ENCODE results near the gene NRXN3. TPM values are rescaled to one million over a fixed set of nuclear protein-coding genes. Genes with fewer than 3 reads are reported as not detected.

The NRXN3 gene
- total RNA-seq, 1 experiment from 2014 or later = 1.1 TPM

- peak; percentile 39 for DNase-seq (ENCODE audit: low read depth)
Measured at GRCh38 chr14:79279645-79280597, 1109.7 kb downstream of the NRXN3 start.

- DNase-seq (ENCODE audit: low read depth) = no peak
Measured at GRCh38 chr14:79281244-79282152, 1111.3 kb downstream of the NRXN3 start.

- DNase-seq (ENCODE audit: low read depth) = no peak
Measured at GRCh38 chr14:79284621-79285020, 1114.4 kb downstream of the NRXN3 start.

DNA sequence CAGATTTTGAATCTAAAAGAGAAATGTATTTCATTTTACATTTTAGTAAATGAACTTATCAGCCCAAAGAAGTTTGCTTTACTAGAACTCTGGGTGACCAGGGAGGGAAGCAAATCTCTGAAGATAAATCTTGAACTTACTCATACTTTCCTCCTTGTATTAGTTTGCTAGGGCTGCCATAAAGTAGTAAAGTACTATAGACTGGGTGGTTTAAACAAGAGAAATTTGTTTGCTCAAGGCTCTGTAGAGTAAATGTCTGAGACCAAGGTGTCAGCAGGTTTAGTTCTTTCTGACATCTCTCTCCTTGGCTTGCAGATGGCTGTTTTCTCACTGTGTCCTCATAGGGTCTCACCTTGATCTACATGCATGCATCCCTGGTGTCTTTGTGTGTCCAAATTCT lies 1115.1 kb downstream of the NRXN3 start:
- no peak for DNase-seq (ENCODE audit: low read depth)

DNA sequence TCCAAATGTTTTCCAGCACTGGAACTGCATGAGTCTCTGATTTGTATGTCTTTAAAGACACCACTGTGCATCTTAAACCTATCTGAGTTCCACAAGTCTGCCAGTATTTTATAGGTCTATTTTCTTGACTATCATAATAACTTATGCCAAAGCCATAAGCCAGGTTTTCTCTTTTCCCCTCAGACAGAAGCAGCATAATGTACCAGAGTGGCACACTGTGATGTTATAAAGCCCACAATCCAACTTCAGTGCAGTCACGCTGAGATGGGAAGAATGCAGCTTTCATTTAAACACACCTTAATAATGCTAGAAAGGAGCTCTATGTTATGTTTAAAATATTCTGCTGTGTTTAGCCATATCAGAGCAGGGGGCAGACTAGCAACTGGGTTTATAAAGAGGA lies 1117.8 kb downstream of the NRXN3 start:
- no peak for DNase-seq (ENCODE audit: low read depth)

GRCh38 chr14:79293482-79294177 lies 1123.5 kb downstream of the NRXN3 start:
- DNase-seq (ENCODE audit: low read depth) = peak; percentile 21

DNA sequence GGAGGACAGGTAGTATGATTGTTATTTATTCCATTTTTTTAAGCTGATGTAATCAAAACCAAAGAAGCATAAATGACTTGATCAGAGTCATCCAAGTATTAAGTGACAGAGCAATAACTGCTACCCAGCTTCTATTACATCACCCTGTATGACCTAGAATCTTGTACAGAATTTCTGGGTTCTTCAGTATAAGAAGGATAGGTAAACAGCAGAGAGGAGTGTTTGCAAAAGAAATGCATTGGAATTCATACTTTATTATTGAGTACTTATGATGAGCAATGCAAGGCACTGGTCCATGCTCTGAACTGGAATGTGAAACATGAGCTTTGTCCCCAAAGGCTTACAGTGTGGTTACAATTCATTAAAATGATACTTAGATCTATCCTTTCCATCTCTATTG lies 1124.3 kb downstream of the NRXN3 start:
- DNase-seq (ENCODE audit: low read depth) = peak; percentile 51

DNA sequence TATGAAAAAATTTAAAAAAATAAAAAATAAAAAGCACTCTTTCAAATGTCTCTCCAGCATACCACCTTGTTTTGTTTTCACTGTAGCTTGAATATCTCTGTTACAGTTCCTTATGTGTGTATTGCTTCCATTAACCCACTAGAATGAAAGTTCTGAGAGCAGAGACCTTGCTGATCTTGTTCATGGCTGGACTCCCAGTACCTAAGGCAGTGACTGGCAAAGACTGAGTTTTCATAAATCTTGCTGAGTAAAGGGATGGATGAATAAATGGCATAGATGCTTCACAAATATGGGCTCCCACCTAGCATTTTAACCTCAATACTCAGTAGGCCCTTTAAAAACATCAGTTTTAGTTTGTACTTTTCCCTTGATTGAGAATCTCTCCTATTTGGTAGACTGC lies 1125.2 kb downstream of the NRXN3 start:
- no peak for DNase-seq (ENCODE audit: low read depth)

DNA sequence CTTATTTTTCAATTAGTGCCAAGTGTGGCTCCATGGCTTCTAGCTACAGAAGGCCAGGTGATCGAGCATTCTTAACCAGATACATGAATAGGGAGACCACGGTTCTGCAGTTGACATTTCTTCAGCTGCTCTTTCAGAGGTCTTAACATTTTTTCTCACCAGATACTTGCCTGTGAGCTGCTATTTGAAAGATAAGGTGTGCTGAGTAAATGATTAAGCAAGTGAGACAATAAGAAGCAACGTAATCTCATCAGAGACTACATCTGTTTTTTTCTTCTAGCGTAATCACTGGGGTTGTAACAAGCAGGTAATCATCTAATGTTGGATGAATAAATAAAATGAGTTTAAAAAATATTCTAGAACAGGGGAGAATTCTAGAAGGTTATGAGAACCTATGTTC lies 1128.2 kb downstream of the NRXN3 start:
- DNase-seq (ENCODE audit: low read depth) = no peak

DNA sequence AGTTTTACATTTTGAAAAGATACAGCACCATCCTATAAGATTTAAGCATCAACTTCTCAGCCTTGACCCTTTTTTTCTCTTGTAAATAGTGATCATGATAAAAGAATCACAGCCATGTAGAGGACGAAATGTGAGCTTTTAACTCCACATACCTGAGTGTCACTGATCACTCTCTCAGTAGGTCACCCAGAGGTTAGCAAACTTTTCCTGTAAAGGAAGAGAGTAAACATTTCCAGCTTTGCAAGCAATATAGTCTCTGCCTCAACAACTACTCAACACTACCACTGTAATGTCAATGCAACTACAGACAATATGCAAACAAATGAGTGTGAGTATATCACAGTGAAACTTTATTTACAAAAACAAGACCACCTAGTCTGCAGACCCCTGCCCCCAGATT lies 1129.0 kb downstream of the NRXN3 start:
- DNase-seq (ENCODE audit: low read depth) = no peak

GRCh38 chr14:79304279-79304678 lies 1134.1 kb downstream of the NRXN3 start:
- DNase-seq (ENCODE audit: low read depth) = no peak

DNA sequence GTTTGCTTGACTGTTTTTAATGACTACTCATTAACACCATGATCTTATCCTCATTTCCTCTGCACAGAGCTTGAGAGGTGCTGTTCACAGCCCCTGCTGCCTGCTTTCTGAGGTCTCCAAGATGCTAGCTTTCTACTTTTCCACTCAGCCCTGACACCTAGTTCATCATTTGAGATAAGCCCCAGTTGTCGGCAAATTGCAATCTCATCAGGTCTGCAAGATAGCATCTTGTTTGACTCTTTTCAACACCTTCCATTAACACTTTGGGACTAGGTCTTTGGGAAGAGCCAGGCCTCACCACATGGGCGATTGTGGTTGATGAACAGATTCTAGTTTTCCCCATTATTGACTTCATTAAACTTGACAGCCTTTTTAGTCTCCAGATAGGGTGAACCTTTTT lies 1136.4 kb downstream of the NRXN3 start:
- no peak for DNase-seq (ENCODE audit: low read depth)

- DNase-seq (ENCODE audit: low read depth) = peak; percentile 42
Measured at GRCh38 chr14:79318371-79318770, 1148.2 kb downstream of the NRXN3 start.

DNA sequence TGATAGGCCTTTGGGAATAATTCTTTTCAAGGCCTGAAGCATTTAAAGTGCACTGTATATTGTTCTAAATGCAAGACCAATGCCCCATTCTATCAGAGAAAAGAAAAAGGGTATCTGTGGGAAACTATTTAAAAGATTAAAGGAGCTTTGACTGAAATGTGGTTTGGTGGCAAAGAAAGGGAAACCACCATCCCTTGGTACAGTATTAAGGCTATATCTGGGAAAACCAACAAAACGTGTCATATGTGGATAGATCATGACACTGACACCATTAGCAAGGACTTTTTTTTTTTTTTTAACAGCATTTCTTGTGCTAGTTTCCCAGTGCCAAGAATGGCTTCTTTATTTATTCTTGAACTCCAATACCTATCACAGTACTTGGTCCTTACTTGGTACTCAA lies 1150.4 kb downstream of the NRXN3 start:
- DNase-seq (ENCODE audit: low read depth) = no peak

DNA sequence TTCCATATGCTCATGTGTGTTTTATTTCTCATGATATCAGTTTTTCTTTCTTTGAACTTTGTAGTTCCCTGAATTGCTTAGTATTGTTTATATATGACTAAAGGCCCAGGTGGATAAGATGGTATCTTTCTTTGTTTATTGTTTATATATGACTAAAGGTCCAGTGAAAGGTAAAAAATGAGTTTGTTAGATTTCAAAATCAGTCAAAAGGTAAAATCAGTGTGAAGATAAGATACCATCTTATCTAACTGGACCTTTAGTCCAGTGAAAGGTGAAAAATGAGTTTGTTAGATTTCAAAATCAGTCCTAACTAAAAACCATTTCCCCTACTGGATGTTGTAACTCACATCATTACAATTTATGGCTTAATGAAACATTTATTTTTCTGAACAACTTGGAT lies 1150.9 kb downstream of the NRXN3 start:
- no peak for DNase-seq (ENCODE audit: low read depth)

GRCh38 chr14:79325071-79325470 lies 1154.9 kb downstream of the NRXN3 start:
- peak; percentile 65 for DNase-seq (ENCODE audit: low read depth)

DNA sequence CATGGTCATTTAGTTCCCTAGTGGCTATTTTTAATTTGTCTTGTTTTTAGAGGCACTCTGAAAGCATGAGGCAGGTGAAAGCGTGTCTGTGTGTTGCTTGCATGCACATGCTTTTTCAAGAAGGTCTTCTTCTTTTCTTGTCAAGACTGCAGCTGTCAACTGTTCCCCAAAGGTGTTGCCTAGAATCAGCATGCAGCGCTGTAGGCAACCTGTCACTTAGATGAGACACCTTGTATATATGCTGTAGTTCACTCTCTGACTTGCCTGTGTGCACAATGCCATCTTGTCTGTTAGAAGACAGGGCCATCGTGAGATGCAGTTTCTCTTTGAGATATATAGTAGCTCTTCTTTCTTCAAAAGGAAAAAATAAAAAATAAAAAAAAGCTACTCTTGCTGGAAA lies 1155.4 kb downstream of the NRXN3 start:
- no peak for DNase-seq (ENCODE audit: low read depth)

DNA sequence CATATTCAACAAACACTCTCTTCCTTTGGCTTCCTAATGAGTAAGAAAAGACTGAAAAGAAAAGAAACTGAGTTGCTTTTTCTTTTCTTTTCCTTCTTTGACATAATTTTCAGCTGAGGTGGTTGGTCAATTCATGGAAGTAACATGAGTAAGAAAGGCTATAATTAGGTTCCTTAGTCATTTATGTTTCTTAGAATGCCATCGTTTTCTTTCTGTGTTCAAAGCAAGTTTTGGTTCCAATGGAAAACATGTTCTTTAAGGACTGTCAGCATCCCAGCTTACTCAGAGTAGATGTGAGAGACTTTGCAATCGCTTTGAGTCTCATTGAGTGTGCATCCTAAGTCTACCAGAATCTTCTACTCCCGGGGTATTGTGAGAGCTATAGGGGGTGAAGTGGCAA lies 1158.7 kb downstream of the NRXN3 start:
- DNase-seq (ENCODE audit: low read depth) = peak; percentile 25

DNA sequence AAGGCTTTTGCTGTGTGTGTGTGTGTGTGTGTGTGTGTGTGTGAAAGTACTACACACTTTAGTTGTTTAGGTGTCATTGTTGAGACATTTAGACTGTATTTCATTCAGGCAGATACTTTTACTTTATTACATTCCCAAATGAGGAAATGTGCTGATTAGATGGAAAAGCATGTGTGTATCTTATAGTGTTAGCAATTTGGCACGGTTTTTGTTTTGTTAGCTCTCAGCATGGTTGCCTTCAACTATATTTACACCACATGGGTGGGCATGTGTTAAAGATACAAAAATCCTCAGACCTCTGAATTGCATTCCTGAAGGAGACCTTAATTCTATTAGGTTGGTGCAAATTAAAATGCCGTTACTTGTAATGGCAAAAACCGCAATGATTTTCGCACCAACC lies 1161.7 kb downstream of the NRXN3 start:
- DNase-seq (ENCODE audit: low read depth) = no peak

- no peak for DNase-seq (ENCODE audit: low read depth)
Measured at GRCh38 chr14:79332504-79333197, 1162.5 kb downstream of the NRXN3 start.

GRCh38 chr14:79333198-79333546 lies 1163.0 kb downstream of the NRXN3 start:
- DNase-seq (ENCODE audit: low read depth) = no peak

All from M059J (cell line).